Measurements from ENCODE around the gene SCFD2.

The SCFD2 gene

DNA sequence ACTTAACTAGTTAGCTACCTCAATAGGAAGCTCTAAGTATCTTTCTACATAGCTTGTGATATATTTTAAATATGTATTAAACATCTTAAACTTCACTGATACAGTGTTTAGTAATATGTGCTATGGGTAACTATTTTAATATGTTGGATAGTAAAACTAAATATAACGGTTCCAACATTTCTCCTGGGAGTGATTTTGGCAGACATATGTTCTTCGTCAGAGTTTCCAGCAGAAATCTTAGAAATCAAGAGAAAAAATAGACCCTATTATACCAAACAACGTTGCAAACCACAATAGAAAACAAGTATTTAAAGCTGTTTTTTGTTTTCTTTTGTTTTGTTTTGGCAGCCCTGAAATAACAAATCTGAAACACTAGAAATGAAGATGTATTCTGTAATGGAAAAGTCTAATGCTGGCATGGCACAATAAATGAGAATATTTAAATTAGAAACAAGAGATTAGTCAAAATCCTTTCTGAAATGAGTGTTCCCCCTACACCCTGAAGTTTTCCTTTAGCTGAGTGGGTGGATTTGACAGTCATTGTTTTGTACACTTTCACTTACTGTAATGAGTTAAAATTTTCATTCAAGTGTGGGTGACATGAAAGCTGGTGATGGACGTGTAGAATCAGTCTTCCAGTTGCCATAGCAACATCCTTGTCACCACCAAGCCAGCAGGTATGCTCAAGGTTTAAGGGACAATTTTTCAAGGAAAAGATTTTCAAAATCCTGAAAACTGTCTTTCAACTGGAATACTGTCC, 233.5 kb downstream of the SCFD2 start:
- no peak for DNase-seq

DNA sequence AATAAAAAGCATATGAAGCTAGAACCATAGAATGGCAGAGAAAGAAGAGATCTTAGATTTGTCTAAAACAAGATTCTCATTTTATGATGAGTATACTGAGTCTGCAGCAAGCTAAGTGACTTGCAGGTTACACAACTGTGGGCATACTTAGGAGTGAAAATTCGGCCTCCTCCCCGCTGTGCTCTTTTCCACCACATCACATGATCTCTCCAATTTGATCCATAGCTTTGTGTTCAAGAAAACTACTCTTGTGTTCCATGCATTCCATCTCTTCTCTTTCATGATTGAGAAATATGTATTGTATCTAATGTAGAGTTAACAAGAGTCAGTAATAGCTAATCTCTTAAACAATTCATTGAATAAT, 234.3 kb downstream of the SCFD2 start:
- DNase-seq: no peak

DNA sequence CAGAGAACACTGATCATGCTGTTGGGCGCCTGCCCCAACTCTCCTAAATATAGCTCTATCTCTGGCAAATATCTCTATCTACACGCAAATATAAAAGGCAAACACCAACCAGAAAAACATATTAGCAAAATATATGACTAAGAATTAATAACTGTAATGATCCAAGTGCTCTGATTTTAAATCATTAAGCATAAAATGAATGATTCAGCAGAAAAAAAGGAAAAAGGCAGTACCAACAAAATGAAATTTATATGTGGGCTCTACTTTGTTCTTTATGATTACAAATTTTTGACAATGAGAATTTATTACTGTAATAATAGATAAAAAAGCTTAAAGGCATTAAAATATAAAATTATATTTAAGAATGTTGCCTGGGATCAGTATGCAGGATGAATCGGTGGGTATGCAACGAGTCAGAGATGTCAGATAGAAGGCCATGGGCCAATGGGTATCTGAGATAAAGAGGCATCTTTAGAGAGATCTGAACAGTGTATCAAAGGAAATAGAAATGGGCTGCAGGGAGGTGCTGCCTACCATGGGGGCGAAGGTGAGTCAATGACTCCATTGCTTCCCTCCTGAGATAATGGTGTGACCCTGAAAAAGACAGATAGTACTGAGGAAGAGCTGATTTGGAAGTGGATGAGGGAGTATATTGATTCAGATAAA, 234.8 kb downstream of the SCFD2 start:
- DNase-seq: no peak

DNA sequence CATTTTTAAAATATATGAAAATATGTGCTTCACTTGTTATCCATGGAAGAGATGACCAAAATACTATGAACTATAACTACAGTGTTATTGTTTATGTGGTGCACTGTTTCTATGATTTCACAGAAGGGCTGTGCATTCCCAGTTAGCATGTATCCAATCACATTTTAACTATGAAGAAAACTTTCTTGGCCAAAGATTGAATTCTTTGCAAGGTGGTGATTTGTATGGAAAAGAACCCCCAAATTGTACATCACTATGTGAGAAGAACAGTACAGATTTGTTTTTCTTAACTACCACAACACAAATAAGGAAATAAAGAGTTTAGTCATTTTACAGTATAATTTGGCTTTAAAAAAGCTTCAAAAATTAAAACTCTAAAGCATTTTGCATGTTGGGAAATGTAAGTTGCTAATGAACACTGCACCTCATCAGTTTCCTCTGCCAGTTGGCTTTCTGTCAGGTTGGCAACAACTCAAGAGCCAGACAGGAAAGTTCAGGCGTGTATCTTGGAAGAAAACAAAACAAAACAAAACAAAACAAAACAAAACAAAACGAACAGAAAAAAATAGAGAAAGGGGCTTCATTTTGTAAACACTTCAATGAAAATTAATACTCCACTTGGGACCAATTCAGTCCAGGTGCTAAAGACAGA, 237.0 kb downstream of the SCFD2 start:
- no peak for DNase-seq

DNA sequence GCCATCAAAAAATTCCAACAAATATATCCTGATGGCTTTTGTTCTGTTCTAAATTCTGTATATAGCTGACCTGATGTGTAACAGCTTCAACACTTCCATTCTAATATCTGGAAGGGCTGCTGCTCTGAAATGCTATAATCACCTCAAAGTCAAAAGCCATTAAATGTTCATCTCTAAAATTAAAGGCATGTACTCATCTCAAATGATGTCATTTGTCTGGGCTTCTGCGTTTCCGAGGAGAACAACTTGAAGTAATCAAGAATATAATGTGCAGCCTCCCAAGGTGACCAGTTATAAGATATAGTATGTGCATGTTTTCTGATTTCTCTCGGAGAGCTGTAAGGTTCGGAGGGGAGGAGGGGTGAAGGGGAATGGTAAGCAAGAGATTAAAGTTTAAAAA, 237.6 kb downstream of the SCFD2 start:
- no peak for DNase-seq

DNA sequence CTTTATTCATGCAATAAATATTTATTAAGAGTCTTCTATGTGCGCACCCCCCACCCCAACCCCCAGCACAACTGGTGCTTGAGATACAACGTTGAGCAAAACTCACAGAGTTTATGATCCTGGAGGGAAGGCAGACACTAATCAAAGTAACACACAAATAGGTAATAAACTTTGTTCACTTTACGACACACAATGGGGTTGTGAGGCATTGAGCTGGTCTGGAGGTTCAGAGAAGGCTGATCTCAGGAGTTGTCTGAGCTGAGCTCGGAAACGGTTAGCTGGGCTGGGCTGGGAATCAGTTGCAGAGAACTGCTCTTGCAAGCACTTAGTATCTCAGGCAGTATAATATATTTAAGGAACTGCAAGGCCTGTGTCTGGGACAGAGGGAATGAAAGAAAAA, 238.5 kb downstream of the SCFD2 start:
- no peak for DNase-seq

DNA sequence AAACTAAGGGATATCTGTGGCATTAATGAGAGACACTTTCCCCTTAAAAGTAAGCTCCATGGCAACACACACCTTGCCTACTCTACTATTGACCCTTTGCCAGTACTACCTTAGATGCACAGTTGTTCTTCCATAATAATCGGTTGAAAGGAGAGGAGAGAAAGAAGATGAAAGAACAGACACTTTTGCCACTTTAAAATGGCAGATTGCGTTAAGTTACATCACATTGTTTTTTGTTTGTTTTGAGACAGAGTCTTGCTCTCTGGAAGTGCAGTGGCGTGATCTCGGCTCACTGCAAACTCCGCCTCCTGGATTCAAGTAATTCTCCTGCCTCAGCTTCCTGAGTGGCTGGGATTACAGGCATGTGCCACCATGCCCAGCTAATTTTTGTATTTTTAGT, 239.8 kb downstream of the SCFD2 start:
- no peak for DNase-seq

DNA sequence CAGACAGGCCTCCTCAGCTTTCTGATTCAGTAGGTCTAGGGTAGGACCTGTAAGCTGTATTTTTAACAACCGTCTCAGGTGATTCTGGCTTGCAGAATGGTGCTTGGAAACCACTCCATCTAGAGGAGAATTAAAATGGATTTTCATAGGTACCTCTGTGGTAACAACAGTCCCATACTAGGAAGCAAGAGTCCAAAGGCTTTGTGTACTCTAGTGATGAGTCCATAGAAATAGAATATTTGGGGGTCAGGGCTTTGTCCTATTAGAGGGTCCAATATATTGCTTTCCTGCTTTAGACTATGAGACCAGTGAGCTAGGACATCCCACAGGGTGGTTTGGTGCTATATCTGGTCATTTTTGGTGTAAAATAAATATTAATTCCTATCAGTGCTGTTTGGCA, 242.0 kb downstream of the SCFD2 start:
- no peak for DNase-seq

DNA sequence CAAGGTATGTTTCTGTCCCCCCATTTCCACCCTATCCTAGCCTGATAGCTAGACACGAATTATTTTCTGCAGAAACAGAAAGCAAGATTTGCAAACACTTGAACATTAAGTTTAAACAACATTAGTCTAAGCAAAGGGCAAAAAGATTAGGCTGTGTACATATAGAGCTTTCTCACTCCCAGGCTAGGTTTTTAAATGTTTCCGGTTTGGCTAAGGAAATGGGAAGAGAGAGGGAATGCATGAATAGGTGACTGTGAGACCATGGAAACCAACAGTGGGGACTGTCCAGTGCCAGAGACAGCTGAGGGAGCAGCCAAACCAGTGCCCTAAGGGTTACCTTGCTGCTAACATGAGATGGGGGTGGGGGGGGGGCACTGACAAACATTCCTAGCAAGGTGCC, 242.7 kb downstream of the SCFD2 start:
- DNase-seq: no peak

DNA sequence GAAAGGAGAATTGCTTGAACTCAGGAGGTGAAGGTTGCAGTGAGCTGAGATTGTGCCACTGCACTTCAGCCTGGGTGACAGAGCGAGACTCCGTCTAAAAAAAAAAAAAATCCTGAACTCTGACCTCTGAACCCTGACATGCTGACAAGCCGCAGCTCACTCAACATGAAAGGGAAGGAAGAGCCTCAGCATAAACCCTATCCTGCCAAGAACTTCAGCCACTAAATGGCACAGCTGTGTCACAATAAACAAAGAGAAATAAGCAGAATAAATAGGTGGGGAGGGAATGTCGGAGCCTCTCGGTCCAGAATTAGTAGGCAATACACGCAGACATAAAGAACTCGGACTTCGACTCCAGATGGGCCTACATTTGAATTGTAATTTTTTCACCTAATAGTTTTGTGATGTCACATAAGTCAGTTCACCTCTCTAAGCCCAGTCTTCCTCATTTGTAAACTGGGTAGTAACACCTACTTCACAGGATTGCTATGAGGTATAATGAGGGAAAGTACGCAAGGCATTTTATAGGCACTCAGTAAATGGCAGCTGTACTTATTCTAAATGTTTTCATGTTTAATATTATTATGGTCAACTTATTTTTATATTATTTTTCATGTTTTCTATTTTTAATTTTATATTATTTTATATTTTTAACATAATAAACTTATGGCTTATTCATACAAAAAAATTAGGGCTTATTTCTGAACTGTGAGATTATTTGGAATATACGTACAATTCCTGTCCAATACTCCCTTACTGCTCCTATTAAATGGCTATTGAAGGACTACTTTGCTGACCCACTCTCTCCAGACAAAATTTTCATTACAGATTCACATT, 243.4 kb downstream of the SCFD2 start:
- DNase-seq: no peak

DNA sequence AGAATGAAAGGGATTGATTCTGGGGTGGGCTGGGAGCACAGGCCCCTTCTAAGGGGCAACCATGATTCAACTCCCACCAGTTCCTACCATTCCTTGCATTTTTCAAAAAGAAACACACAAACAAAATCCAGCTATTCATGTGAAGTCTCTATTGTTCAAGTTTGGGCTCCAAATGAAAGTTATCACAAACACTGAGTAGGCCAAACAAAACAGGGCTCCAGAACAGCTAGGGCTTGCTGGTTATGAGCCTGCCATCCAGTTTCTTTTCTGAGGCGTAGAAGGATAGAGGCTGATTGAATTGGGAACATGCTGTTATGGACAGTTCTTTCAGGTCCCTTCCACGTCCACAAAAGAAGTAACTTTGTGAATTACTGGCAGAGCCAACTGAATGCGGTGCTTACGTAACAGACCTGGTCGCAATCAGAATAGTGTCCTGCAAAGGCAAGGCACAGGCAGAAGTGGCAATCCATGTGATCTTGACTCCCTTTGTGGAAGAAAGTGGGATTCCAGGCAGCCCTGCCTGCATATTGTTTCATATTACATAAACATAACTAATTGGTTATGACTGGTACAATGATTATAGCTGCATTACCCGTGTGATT, 244.5 kb downstream of the SCFD2 start:
- no peak for DNase-seq

DNA sequence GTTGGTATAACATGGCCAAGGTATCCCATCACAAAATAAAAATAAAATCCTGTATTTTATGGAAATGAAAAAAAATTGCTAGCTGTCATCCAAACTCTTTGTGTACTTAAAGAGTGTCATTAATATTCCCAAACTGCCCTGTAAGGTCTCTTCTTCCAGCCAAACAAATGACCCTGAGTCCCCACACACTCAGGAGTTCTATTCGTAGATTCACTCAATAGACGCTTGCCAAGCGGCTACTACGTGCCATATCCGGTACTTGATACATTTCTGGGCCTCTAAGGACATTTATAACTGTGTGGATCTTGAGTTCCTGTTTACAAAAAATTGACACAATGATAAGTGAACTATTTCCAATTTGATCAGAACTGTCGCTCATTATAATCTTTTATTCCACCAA, 245.1 kb downstream of the SCFD2 start:
- no peak for DNase-seq

DNA sequence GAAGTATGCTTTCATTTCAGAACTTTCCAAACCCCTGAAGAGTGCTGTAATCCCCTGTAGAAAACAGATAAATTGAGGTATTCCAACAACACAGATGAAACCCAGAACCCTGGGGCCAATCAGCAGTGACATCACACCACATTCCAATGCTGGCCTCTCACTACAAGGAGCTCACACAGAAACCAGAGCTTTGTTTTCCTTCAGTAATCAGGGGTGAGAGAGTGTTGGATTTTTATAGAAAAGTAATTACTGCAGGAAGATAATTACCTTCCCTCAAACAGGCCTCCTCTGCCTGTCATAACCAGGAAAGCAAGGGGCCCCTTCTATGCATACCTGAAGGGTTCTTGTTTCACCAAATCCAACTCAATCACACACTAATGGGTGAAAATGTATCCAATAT, 246.2 kb downstream of the SCFD2 start:
- no peak for DNase-seq

DNA sequence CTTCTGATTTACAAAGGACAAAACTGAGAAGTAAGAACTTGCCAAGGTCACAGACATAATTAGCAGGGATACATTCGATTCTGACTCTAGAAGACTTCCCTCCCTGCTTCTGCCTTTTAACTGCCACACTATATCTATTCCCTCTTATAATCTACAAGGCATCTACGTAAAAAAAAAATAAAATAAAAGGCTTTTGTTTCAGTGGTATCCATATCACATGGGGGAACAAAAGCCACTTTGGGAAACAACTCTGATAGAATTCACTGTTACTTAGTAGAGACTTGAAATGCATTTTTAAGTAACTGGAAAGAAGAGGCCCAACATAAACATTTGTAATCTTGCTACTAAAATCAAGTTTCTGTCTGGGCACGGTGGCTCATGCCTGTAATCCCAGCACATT, 247.2 kb downstream of the SCFD2 start:
- no peak for DNase-seq

DNA sequence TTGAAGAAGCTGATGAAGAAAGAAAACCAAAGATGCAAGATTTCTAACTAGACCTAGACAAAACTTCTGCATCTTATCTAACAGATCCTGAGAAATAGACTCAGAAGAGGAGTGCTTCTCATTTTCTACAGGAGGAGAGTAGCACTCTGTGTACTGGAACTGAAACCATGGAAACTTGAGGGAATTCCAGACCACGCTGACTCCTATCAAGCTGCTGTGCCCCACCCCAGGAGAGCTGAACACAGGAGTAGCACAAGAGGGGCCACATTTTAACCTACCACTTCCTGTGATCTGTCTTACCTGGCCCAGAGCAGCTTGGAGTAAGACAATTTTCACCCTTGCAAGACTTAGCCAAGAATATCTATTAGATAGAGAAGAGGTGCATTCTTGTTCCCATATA, 248.9 kb downstream of the SCFD2 start:
- DNase-seq: no peak

DNA sequence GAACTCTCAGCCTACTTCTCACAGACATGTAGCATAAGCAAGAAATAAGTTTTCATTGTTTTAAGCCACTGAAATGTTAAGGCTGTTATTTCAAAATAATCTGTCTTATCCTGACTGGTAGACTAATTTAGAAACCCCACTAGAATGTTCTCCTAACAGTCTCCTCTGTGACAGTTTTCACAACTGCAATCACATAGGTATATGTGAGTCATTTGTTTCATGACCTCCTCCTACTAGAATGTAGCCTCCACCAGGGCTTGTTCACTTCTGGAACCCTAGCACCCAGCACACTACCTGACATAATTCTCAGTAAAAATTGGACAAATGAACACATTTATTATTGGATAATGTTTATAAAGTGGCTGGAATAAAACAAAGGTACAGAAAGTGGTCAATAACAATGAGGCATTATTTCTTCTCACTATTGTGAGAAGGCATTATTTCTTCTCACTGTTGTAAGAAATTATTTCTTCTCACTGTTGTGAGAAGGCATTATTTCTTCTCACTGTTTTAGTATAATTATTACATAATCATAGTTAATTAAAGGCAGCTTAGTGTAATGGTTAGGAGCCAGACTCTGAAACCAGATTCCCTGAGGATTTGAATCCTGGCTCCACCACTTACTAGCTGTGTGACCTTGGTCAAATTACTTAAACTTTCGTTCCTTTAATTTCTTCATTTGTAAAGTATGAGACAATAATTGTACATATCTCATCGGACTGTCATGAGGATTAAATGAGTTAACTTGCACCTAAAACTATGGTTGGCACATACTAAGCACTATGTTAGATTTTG, 252.2 kb downstream of the SCFD2 start:
- no peak for DNase-seq

DNA sequence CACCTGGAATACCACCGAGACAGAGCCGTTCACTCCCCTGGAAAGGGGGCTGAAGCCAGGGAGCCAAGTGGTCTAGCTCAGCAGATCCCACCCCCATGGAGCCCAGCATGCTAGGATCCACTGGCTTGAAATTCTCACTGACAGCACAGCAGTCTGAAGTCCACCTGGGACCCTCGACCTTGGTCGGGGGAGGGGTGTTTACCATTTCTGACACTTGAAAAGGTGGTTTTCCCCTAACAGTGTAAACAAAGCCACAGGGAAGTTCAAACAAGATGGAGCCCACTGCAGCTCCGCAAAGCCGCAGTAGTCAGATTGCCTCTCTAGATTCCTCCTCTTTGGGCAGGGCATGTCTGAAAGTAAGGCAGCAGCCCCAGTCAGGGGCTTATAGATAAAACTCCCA, 260.5 kb downstream of the SCFD2 start:
- DNase-seq: no peak

DNA sequence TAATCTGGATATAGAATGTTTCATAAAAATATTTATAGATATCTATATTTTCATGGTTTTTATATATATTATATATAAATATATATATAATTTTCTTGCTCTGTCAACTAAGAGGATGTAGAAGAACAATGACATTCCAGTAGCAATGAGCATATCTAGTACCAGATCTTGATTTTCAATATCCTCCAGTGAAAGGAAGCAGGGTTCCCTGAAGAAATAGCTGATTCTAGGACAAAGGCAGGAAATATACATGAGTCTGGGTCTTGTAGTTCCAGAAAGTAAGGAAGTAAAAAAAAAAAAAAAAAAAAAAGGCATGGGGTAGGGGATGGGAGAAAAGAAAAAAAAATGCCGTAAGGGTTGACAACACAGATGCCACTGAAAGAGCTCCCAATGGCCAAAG, 262.4 kb downstream of the SCFD2 start:
- DNase-seq: no peak

DNA sequence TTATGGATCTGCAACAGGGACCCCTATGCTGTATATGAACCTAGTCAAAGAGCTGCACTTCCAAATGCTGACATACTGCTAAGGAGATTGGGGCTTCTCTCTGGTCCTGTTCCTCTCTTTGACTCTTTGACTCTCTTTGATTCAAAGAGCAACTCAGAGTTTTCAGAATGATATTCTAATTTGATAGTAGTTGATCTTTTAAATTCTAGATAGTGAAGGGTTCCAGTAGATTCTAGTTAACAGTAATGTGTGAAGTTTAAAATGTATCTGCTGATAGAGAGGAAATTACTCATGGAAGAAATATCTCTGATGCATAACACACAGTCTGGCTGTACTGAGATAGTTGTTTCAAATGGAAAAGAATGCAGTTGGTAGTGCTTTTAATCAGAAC, 264.7 kb downstream of the SCFD2 start:
- DNase-seq: no peak

DNA sequence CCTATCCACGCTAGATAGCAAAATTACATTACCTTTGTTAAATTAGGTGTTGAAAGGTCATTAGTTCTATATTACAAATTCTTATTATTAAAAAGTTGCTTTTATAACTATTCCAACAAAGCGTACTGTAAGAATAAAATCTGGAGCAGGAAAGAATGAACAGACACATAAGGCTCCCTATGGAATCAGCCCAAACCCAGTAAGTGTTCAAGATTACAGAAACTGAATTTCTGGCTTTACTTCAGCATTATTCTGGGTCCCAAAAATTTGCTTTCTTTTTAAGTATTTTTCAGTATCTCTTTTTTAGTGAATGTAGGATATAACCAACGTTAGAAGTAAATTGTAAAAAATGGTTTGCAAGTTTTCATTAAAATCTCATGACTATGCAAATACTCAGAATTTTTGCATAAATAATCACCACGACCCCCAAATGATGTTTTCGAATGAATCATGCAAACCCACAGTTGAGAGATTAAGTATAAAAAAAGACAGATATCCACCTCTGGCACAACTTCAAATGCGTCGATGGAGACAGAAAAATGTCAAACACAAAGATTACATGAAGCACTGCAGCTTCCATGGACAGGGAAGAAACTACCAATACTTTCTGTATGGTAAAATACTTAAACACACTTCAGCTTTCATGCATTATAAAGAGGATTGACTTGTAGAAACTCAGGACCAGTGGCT, 265.2 kb downstream of the SCFD2 start:
- no peak for DNase-seq

DNA sequence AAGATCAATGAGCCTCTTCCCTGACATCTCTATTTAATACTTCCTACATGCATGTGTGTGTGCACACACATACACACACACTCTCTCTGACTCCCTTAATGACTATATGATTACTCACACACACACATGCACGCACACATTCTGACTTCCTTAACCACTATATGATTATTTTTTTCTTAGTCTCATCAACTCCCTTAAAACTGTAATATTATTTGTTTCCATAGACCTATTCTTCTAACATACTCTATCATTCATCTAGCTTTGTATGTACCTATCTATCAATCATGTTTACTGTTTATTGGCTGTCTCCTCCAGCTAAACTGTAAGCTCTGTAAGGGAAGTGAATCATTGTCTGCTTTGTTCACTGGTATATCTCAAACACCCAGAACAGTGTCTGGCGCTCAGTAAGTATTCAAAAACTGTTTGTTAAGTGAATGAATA, 267.2 kb downstream of the SCFD2 start:
- DNase-seq: no peak

DNA sequence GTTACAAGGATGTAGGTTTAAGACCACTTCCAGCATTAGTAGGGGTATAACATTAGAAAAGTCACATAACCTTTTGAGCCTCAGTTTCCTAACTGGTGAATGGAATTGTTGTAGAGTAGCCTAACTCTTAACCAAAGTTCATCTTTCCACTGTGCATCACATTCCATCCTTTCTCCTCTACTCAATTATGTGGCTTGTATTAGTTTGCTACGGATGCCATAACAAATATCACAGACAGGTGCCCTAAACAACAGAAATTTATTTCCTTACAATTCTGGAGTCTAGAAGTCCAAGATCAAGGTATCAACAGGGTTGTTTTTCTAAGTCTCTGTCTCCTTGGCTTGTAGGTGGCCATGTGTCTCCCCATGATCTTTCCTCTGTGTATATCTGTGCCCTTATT, 271.8 kb downstream of the SCFD2 start:
- no peak for DNase-seq

Measured in NK-92 treated with Interleukin-12 subunit alpha and Interleukin-12 subunit beta, amount 100 ng/mL, for 24 hours (cell line).